VCaP (cell line): Measurements from ENCODE around the gene A3GALT2.

ENCODE experiments used
- H3K27ac ChIP-seq: fragments of 450-650 bp; 2 replicates; pipeline ENCODE4 v1.5.1; 2017
- CTCF ChIP-seq: fragments of 450-650 bp; conservative IDR thresholded peaks from 2 replicates; pipeline ENCODE4 v1.5.1; 2017; ENCODE audit warnings: mild to moderate bottlenecking, moderate library complexity

Gene A3GALT2

GRCh38 chr1:33277488-33278084 lies 43.3 kb downstream of the A3GALT2 start:
- TF ChIP-seq CTCF = no peak

GRCh38 chr1:33276573-33277298 lies 44.2 kb downstream of the A3GALT2 start:
- H3K27ac ChIP-seq = no peak overlapping the region
- TF ChIP-seq CTCF = no peak

More at GRCh38 chr1:33277488-33278084, 43.3 kb downstream of the A3GALT2 start:
- H3K27ac ChIP-seq = no peak overlapping the region

- TF ChIP-seq CTCF = no peak
- H3K27ac ChIP-seq = no peak overlapping the region
Measured at GRCh38 chr1:33275706-33276572, 45.0 kb downstream of the A3GALT2 start.

- no peak for TF ChIP-seq CTCF
- H3K27ac ChIP-seq = no peak overlapping the region
Measured at GRCh38 chr1:33275195-33275594, 45.7 kb downstream of the A3GALT2 start.

- H3K27ac ChIP-seq = no peak overlapping the region
- TF ChIP-seq CTCF = no peak
Measured at GRCh38 chr1:33274446-33274845, 46.5 kb downstream of the A3GALT2 start.

GRCh38 chr1:33273961-33274371 lies 46.9 kb downstream of the A3GALT2 start:
- no peak overlapping the region for H3K27ac ChIP-seq

More at GRCh38 chr1:33273961-33274371, 46.9 kb downstream of the A3GALT2 start:
- no peak for TF ChIP-seq CTCF
